ENCODE results near the gene TTC13.

The TTC13 gene

GRCh38 chr1:230971771-230972170 is 6.9 kb downstream of the TTC13 start:
- H3K4me3 ChIP-seq (ENCODE audit: low read length): no peak overlapping the region
- no peaks in the 10 kb centered on the region for H3K4me1 ChIP-seq (ENCODE audit: control insufficient read depth, insufficient read depth, low read length)
- no peak overlapping the region for H3K9ac ChIP-seq (ENCODE audit: low read depth, low read length)
- H3K9me3 ChIP-seq (replicated peaks; ENCODE audit: low read length): no peaks in the 10 kb centered on the region
- H3K27me3 ChIP-seq (ENCODE audit: control insufficient read depth, insufficient read depth, low read length): no peaks in the 10 kb centered on the region
- no peaks in the 10 kb centered on the region for H3K36me3 ChIP-seq (ENCODE audit: insufficient read depth, low read length)
- H3K4me2 ChIP-seq (ENCODE audit: low read length): no peak overlapping the region

- H3K4me1 ChIP-seq (ENCODE audit: control insufficient read depth, insufficient read depth, low read length): no peaks in the 10 kb centered on the region
- H3K4me2 ChIP-seq (ENCODE audit: low read length): no peak overlapping the region
- no peak overlapping the region for H3K4me3 ChIP-seq (ENCODE audit: low read length)
- no peaks in the 10 kb centered on the region for H3K27me3 ChIP-seq (ENCODE audit: control insufficient read depth, insufficient read depth, low read length)
- H3K9me3 ChIP-seq (replicated peaks; ENCODE audit: low read length): no peaks in the 10 kb centered on the region
- no peaks in the 10 kb centered on the region for H3K36me3 ChIP-seq (ENCODE audit: insufficient read depth, low read length)
- H3K9ac ChIP-seq (ENCODE audit: low read depth, low read length): no peak overlapping the region
Observed at GRCh38 chr1:230970432-230970831, 8.2 kb downstream of the TTC13 start.

- H3K36me3 ChIP-seq (ENCODE audit: insufficient read depth, low read length): no peaks in the 10 kb centered on the region
- H3K4me1 ChIP-seq (ENCODE audit: control insufficient read depth, insufficient read depth, low read length): no peaks in the 10 kb centered on the region
- H3K4me3 ChIP-seq (ENCODE audit: low read length): no peak overlapping the region
- H3K9ac ChIP-seq (ENCODE audit: low read depth, low read length): no peak overlapping the region
- no peak overlapping the region for H3K4me2 ChIP-seq (ENCODE audit: low read length)
- no peaks in the 10 kb centered on the region for H3K9me3 ChIP-seq (replicated peaks; ENCODE audit: low read length)
- no peaks in the 10 kb centered on the region for H3K27me3 ChIP-seq (ENCODE audit: control insufficient read depth, insufficient read depth, low read length)
Observed at GRCh38 chr1:230966358-230966873, 12.2 kb downstream of the TTC13 start.

GRCh38 chr1:230965535-230965934 is 13.1 kb downstream of the TTC13 start:
- H3K36me3 ChIP-seq (ENCODE audit: insufficient read depth, low read length): no peaks in the 10 kb centered on the region
- no peak overlapping the region for H3K9ac ChIP-seq (ENCODE audit: low read depth, low read length)
- H3K4me2 ChIP-seq (ENCODE audit: low read length): no peak overlapping the region
- no peaks in the 10 kb centered on the region for H3K27me3 ChIP-seq (ENCODE audit: control insufficient read depth, insufficient read depth, low read length)
- H3K4me3 ChIP-seq (ENCODE audit: low read length): no peak overlapping the region
- H3K9me3 ChIP-seq (replicated peaks; ENCODE audit: low read length): no peaks in the 10 kb centered on the region
- H3K4me1 ChIP-seq (ENCODE audit: control insufficient read depth, insufficient read depth, low read length): no peaks in the 10 kb centered on the region

- no peak overlapping the region for H3K4me3 ChIP-seq (ENCODE audit: low read length)
- no peak overlapping the region for H3K4me2 ChIP-seq (ENCODE audit: low read length)
- H3K36me3 ChIP-seq (ENCODE audit: insufficient read depth, low read length): no peaks in the 10 kb centered on the region
- H3K4me1 ChIP-seq (ENCODE audit: control insufficient read depth, insufficient read depth, low read length): no peaks in the 10 kb centered on the region
- H3K9me3 ChIP-seq (replicated peaks; ENCODE audit: low read length): no peaks in the 10 kb centered on the region
- no peaks in the 10 kb centered on the region for H3K27me3 ChIP-seq (ENCODE audit: control insufficient read depth, insufficient read depth, low read length)
- no peak overlapping the region for H3K9ac ChIP-seq (ENCODE audit: low read depth, low read length)
Observed at GRCh38 chr1:230964896-230965295, 13.8 kb downstream of the TTC13 start.

- no peaks in the 10 kb centered on the region for H3K4me1 ChIP-seq (ENCODE audit: control insufficient read depth, insufficient read depth, low read length)
- no peaks in the 10 kb centered on the region for H3K9me3 ChIP-seq (replicated peaks; ENCODE audit: low read length)
- no peak overlapping the region for H3K4me3 ChIP-seq (ENCODE audit: low read length)
- H3K36me3 ChIP-seq (ENCODE audit: insufficient read depth, low read length): peaks cover 5% of the 10 kb centered on the region
- H3K27me3 ChIP-seq (ENCODE audit: control insufficient read depth, insufficient read depth, low read length): no peaks in the 10 kb centered on the region
- no peak overlapping the region for H3K4me2 ChIP-seq (ENCODE audit: low read length)
- H3K9ac ChIP-seq (ENCODE audit: low read depth, low read length): no peak overlapping the region
Observed at GRCh38 chr1:230958370-230958769, 20.3 kb downstream of the TTC13 start.

- no peaks in the 10 kb centered on the region for H3K27me3 ChIP-seq (ENCODE audit: control insufficient read depth, insufficient read depth, low read length)
- no peak overlapping the region for H3K4me2 ChIP-seq (ENCODE audit: low read length)
- no peak overlapping the region for H3K9ac ChIP-seq (ENCODE audit: low read depth, low read length)
Observed at GRCh38 chr1:230957580-230957989, 21.1 kb downstream of the TTC13 start.

GRCh38 chr1:230950404-230950803 is 28.3 kb downstream of the TTC13 start:
- Histone ChIP-seq H3K4me2 (ENCODE audit: low read length) (no peak overlapping the region), H3K9ac (ENCODE audit: low read depth, low read length) (no peak overlapping the region), H3K9me3 (replicated peaks; ENCODE audit: low read length) (no peaks in the 10 kb centered on the region), H3K27me3 (ENCODE audit: control insufficient read depth, insufficient read depth, low read length) (no peaks in the 10 kb centered on the region), H3K4me3 (ENCODE audit: low read length) (no peak overlapping the region), H3K4me1 (ENCODE audit: control insufficient read depth, insufficient read depth, low read length) (no peaks in the 10 kb centered on the region), H3K36me3 (ENCODE audit: insufficient read depth, low read length) (peaks cover 5% of the 10 kb centered on the region)

More at GRCh38 chr1:230957580-230957989, 21.1 kb downstream of the TTC13 start:
- H3K4me1 ChIP-seq (ENCODE audit: control insufficient read depth, insufficient read depth, low read length): no peaks in the 10 kb centered on the region
- peaks cover 5% of the 10 kb centered on the region for H3K36me3 ChIP-seq (ENCODE audit: insufficient read depth, low read length)
- H3K9me3 ChIP-seq (replicated peaks; ENCODE audit: low read length): no peaks in the 10 kb centered on the region
- H3K4me3 ChIP-seq (ENCODE audit: low read length): no peak overlapping the region

- H3K4me2 ChIP-seq (ENCODE audit: low read length): no peak overlapping the region
- no peaks in the 10 kb centered on the region for H3K9me3 ChIP-seq (replicated peaks; ENCODE audit: low read length)
- H3K9ac ChIP-seq (ENCODE audit: low read depth, low read length): no peak overlapping the region
- H3K36me3 ChIP-seq (ENCODE audit: insufficient read depth, low read length): peaks cover 1% of the 10 kb centered on the region
- H3K4me1 ChIP-seq (ENCODE audit: control insufficient read depth, insufficient read depth, low read length): no peaks in the 10 kb centered on the region
- H3K27me3 ChIP-seq (ENCODE audit: control insufficient read depth, insufficient read depth, low read length): no peaks in the 10 kb centered on the region
- H3K4me3 ChIP-seq (ENCODE audit: low read length): no peak overlapping the region
Observed at GRCh38 chr1:230948903-230949302, 29.8 kb downstream of the TTC13 start.

GRCh38 chr1:230948301-230948700 is 30.4 kb downstream of the TTC13 start:
- no peaks in the 10 kb centered on the region for H3K9me3 ChIP-seq (replicated peaks; ENCODE audit: low read length)
- H3K9ac ChIP-seq (ENCODE audit: low read depth, low read length): no peak overlapping the region
- H3K4me3 ChIP-seq (ENCODE audit: low read length): no peak overlapping the region
- no peaks in the 10 kb centered on the region for H3K27me3 ChIP-seq (ENCODE audit: control insufficient read depth, insufficient read depth, low read length)
- no peak overlapping the region for H3K4me2 ChIP-seq (ENCODE audit: low read length)
- no peaks in the 10 kb centered on the region for H3K4me1 ChIP-seq (ENCODE audit: control insufficient read depth, insufficient read depth, low read length)
- no peaks in the 10 kb centered on the region for H3K36me3 ChIP-seq (ENCODE audit: insufficient read depth, low read length)

- H3K36me3 ChIP-seq (ENCODE audit: insufficient read depth, low read length): no peaks in the 10 kb centered on the region
- H3K4me3 ChIP-seq (ENCODE audit: low read length): no peak overlapping the region
- H3K9me3 ChIP-seq (replicated peaks; ENCODE audit: low read length): no peaks in the 10 kb centered on the region
- H3K4me2 ChIP-seq (ENCODE audit: low read length): no peak overlapping the region
- no peak overlapping the region for H3K9ac ChIP-seq (ENCODE audit: low read depth, low read length)
- peaks cover 15% of the 10 kb centered on the region for H3K4me1 ChIP-seq (ENCODE audit: control insufficient read depth, insufficient read depth, low read length)
- no peaks in the 10 kb centered on the region for H3K27me3 ChIP-seq (ENCODE audit: control insufficient read depth, insufficient read depth, low read length)
Observed at GRCh38 chr1:230943048-230943593, 35.5 kb downstream of the TTC13 start.

GRCh38 chr1:230940848-230941247 is 37.8 kb downstream of the TTC13 start:
- Histone ChIP-seq H3K36me3 (ENCODE audit: insufficient read depth, low read length) (no peaks in the 10 kb centered on the region), H3K4me2 (ENCODE audit: low read length) (no peak overlapping the region), H3K4me1 (ENCODE audit: control insufficient read depth, insufficient read depth, low read length) (peaks cover 15% of the 10 kb centered on the region)

More at GRCh38 chr1:230940848-230941247, 37.8 kb downstream of the TTC13 start:
- Histone ChIP-seq H3K9ac (ENCODE audit: low read depth, low read length) (no peak overlapping the region), H3K27me3 (ENCODE audit: control insufficient read depth, insufficient read depth, low read length) (no peaks in the 10 kb centered on the region), H3K4me3 (ENCODE audit: low read length) (no peak overlapping the region), H3K9me3 (replicated peaks; ENCODE audit: low read length) (no peaks in the 10 kb centered on the region)
